Esophagus muscularis mucosa (tissue), 4 donors: Measurements from ENCODE around the gene TC2N.

Experiments used
- EP300 ChIP-seq: sonication (generic); formaldehyde crosslinking; IDR thresholded peaks from one replicate; pipeline ENCODE4 v1.6.1; 2017; ENCODE audit warnings: antibody characterized with exemption
- POLR2AphosphoS5 ChIP-seq, 2 donors: sonication (generic); formaldehyde crosslinking; IDR thresholded peaks; one replicate each; pipeline ENCODE4 v1.6.1; 2017; ENCODE audit warnings: antibody characterized with exemption in 2 of 2
- TF ChIP-seq, protein P1 (sequence below), 3 experiments: fragments of 200-600 bp in 2 of 3; fragments of 450-650 bp in 1 of 3; sonication (generic) in 2 of 3; IDR thresholded peaks; one replicate each; pipeline ENCODE4 v1.5.1; 2017 to 2019; ENCODE audit warnings: antibody characterized with exemption in 3 of 3, mild to moderate bottlenecking in 2 of 3, moderate library complexity in 1 of 3

DNA sequence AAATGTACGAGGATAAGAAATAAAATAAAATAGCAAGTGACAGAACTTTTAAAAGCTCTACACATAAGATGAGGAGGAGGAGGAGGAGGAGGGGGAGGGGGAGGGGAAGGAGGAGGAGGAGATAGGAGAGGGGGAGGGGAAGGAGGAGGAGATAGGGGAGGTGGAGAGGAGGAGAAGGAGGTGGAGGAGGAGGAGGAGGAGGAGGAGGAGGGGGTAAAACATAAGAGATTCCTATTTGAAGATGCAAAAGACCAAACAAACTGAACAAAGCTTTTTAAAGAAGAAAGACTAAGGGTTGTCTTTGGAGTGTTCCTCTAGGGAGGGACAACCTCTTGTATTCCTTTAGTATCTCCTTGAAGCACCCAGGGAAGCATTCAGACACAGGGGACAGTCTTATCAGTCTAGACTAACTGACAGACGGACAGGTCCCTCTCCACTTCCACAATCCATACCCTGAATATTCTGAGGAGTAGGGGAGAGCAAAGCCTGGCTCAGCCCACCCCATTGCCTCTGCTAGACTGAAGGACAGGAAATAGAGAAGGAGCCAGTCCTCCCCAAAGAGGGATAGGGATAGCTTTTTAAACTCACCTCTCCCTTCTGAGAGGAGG, 12.9 kb downstream of the TC2N start:
- TF ChIP-seq POLR2AphosphoS5 (IDR thresholded peaks at IDR 0.05) (no peak), EP300 (no peak)
- TF ChIP-seq, protein P1, sequence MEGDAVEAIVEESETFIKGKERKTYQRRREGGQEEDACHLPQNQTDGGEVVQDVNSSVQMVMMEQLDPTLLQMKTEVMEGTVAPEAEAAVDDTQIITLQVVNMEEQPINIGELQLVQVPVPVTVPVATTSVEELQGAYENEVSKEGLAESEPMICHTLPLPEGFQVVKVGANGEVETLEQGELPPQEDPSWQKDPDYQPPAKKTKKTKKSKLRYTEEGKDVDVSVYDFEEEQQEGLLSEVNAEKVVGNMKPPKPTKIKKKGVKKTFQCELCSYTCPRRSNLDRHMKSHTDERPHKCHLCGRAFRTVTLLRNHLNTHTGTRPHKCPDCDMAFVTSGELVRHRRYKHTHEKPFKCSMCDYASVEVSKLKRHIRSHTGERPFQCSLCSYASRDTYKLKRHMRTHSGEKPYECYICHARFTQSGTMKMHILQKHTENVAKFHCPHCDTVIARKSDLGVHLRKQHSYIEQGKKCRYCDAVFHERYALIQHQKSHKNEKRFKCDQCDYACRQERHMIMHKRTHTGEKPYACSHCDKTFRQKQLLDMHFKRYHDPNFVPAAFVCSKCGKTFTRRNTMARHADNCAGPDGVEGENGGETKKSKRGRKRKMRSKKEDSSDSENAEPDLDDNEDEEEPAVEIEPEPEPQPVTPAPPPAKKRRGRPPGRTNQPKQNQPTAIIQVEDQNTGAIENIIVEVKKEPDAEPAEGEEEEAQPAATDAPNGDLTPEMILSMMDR (IDR thresholded peaks at IDR 0.05) = no peak
